SK-N-SH treated with all-trans-retinoic acid at 6 μM for 48 hours (cell line): ENCODE measurements around the gene NID1.

Source experiments
- ATAC-seq: fragments of 200-7000 bp; cut with Tn5 transposase; 3 replicates; pipeline ENCODE4 v1.9.1; 2020; ENCODE audit warnings: mild to moderate bottlenecking, moderate library complexity
- BACH2 ChIP-seq: fragments of 250-450 bp; sonication (Bioruptor Pico); IDR thresholded peaks from 2 replicates; pipeline ENCODE4 v1.9.0; 2021; ENCODE audit warnings: mild to moderate bottlenecking, borderline replicate concordance
- CSDC2 ChIP-seq: fragments of 250-450 bp; sonication (Bioruptor Pico); IDR thresholded peaks from 2 replicates; pipeline ENCODE4 v1.5.0; 2020; ENCODE audit warnings: mild to moderate bottlenecking, moderate library complexity
- ESRRG ChIP-seq: fragments of 250-450 bp; sonication (Bioruptor Pico); IDR thresholded peaks from 2 replicates; pipeline ENCODE4 v1.6.1; 2021; ENCODE audit warnings: mild to moderate bottlenecking
- GLIS3 ChIP-seq: fragments of 250-450 bp; sonication (Bioruptor Pico); IDR thresholded peaks from 2 replicates; pipeline ENCODE4 v1.5.0; 2020; ENCODE audit warnings: mild to moderate bottlenecking, moderate library complexity
- ISL1 ChIP-seq: fragments of 250-450 bp; sonication (Bioruptor Pico); IDR thresholded peaks from 2 replicates; pipeline ENCODE4 v2.1.2; 2022; ENCODE audit warnings: mild to moderate bottlenecking, moderate library complexity
- OSR1 ChIP-seq: fragments of 250-450 bp; sonication (Bioruptor Pico); IDR thresholded peaks from 2 replicates; pipeline ENCODE4 v1.8.0; 2022; ENCODE audit warnings: moderate library complexity, mild to moderate bottlenecking, inconsistent platforms
- RARB ChIP-seq: fragments of 250-450 bp; sonication (Bioruptor Pico); IDR thresholded peaks from 2 replicates; pipeline ENCODE4 v1.8.0; 2021; ENCODE audit warnings: mild to moderate bottlenecking, moderate library complexity
- SNAI2 ChIP-seq: fragments of 250-450 bp; sonication (Bioruptor Pico); IDR thresholded peaks from 2 replicates; pipeline ENCODE4 v1.5.0; 2020; ENCODE audit warnings: mild to moderate bottlenecking, moderate library complexity
- TCF4 ChIP-seq: fragments of 250-450 bp; sonication (Bioruptor Pico); IDR thresholded peaks from 2 replicates; pipeline ENCODE4 v1.8.0; 2021; ENCODE audit warnings: mild to moderate bottlenecking, moderate library complexity, borderline replicate concordance
- TOX ChIP-seq: fragments of 250-450 bp; sonication (Bioruptor Pico); IDR thresholded peaks from 2 replicates; pipeline ENCODE4 v1.8.0; 2021; ENCODE audit warnings: mild to moderate bottlenecking, moderate library complexity, borderline replicate concordance
- ZC3H10 ChIP-seq: fragments of 250-450 bp; sonication (Bioruptor Pico); IDR thresholded peaks from 2 replicates; pipeline ENCODE4 v1.5.1; 2021; ENCODE audit warnings: mild to moderate bottlenecking, moderate library complexity
- ZFP3 ChIP-seq: fragments of 250-450 bp; sonication (Bioruptor Pico); IDR thresholded peaks from 2 replicates; pipeline ENCODE4 v1.5.0; 2020; ENCODE audit warnings: mild to moderate bottlenecking, moderate library complexity
- ZFP30 ChIP-seq: fragments of 450-650 bp; formaldehyde crosslinking; IDR thresholded peaks from 2 replicates; pipeline ENCODE4 v1.5.0; 2022; ENCODE audit warnings: mild to moderate bottlenecking, moderate library complexity
- ZNF565 ChIP-seq: fragments of 450-650 bp; formaldehyde crosslinking; conservative IDR thresholded peaks from 2 replicates; pipeline ENCODE4 v1.5.0; 2020; ENCODE audit warnings: low read depth, mild to moderate bottlenecking, moderate library complexity
- ZNF70 ChIP-seq: fragments of 450-650 bp; formaldehyde crosslinking; IDR thresholded peaks from 2 replicates; pipeline ENCODE4 v1.5.0; 2020; ENCODE audit warnings: mild to moderate bottlenecking, moderate library complexity
- ZNF8 ChIP-seq: fragments of 450-650 bp; formaldehyde crosslinking; IDR thresholded peaks from 2 replicates; pipeline ENCODE4 v1.5.0; 2020; ENCODE audit warnings: mild to moderate bottlenecking, moderate library complexity
- TF ChIP-seq, protein P1 (sequence below): fragments of 250-450 bp; sonication (Bioruptor Pico); IDR thresholded peaks from 2 replicates; pipeline ENCODE4 v1.8.0; 2020; ENCODE audit warnings: mild to moderate bottlenecking, moderate library complexity, borderline replicate concordance
- TF ChIP-seq, protein P2 (sequence below): fragments of 250-450 bp; sonication (Bioruptor Pico); IDR thresholded peaks from 2 replicates; pipeline ENCODE4 v1.8.0; 2021; ENCODE audit warnings: low read depth, mild to moderate bottlenecking, moderate library complexity, borderline replicate concordance
- TF ChIP-seq, protein P3 (sequence below): fragments of 250-450 bp; sonication (Bioruptor Pico); IDR thresholded peaks from 2 replicates; pipeline ENCODE4 v1.5.1; 2021; ENCODE audit warnings: mild to moderate bottlenecking, moderate library complexity
- TF ChIP-seq, protein P4 (sequence below): fragments of 250-450 bp; sonication (Bioruptor Pico); IDR thresholded peaks from 2 replicates; pipeline ENCODE4 v1.5.1; 2020; ENCODE audit warnings: low read depth, mild to moderate bottlenecking, moderate library complexity
- TF ChIP-seq, protein P5 (sequence below): fragments of 250-450 bp; sonication (Bioruptor Pico); IDR thresholded peaks from 2 replicates; pipeline ENCODE4 v1.5.0; 2020; ENCODE audit warnings: mild to moderate bottlenecking, moderate library complexity

The NID1 gene

DNA sequence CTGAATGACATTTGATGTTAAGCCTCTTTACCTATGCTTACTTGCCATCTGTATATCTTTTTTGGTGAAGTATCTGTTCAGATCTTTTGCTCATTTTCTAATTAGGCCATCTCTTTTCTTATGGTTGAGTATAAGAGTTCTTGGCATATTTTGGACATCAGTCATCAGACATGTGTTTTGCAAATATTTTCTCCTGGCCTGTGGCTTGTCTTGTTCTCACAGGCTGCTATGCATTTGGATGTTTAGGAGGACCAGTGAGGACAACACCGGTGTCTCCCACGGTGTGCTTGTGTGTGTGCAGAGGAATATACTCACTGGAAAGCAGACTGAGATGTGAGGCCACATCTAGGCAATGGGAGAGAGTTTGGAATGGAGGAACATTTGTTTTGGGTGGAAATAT is 111.1 kb downstream of the NID1 start:
- TF ChIP-seq GLIS3 (CRISPR knock-in tag) (no peak), ZFP3 (CRISPR knock-in tag) (0 out of 2 replicates have a peak, but pooled peaks have one; percentile 43)
- peak; percentile 89 for ATAC-seq

DNA sequence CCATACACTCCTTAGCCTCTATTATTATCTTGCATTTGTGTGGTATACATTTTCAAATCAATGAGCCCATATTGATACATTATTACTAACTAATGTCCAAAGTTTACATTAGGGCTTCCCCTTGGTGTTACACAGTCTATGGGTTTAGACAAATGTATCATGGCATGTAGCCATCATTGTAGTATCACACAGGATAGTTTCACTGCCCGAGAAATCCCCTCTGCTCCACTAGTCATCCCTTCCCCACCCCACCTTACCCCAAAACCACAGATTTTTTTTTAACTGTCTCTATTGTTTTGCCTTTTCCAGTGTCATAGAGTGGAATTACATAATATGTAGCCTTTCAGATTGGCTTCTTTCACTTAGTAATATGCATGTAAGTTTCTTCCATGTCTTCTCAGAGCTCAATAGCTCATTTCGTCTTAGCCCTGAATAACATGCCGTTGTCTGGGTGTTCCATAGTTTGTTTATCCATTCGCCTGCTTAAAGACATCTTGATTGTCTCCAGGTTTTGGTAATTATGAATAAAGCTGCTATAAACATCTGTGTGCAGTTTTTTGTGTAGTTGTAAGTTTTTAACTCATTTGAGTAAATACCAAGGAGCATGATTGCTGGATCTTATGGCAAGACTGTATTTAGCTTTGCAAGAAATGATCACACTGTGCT is 111.8 kb downstream of the NID1 start:
- TF ChIP-seq ESRRG (CRISPR knock-in tag) (no peak), ZFP3 (CRISPR knock-in tag) (no peak), ZFP30 (no peak), BACH2 (CRISPR knock-in tag) (no peak), ZC3H10 (CRISPR knock-in tag) (no peak), ZNF8 (CRISPR knock-in tag) (no peak), RARB (CRISPR knock-in tag) (no peak), OSR1 (CRISPR knock-in tag) (no peak), TOX (CRISPR knock-in tag) (no peak), TCF4 (no peak), ZNF565 (CRISPR knock-in tag) (no peak), ISL1 (CRISPR knock-in tag) (no peak)
- TF ChIP-seq, protein P1, sequence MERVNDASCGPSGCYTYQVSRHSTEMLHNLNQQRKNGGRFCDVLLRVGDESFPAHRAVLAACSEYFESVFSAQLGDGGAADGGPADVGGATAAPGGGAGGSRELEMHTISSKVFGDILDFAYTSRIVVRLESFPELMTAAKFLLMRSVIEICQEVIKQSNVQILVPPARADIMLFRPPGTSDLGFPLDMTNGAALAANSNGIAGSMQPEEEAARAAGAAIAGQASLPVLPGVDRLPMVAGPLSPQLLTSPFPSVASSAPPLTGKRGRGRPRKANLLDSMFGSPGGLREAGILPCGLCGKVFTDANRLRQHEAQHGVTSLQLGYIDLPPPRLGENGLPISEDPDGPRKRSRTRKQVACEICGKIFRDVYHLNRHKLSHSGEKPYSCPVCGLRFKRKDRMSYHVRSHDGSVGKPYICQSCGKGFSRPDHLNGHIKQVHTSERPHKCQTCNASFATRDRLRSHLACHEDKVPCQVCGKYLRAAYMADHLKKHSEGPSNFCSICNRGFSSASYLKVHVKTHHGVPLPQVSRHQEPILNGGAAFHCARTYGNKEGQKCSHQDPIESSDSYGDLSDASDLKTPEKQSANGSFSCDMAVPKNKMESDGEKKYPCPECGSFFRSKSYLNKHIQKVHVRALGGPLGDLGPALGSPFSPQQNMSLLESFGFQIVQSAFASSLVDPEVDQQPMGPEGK (CRISPR knock-in tag) = no peak
- TF ChIP-seq, protein P2, sequence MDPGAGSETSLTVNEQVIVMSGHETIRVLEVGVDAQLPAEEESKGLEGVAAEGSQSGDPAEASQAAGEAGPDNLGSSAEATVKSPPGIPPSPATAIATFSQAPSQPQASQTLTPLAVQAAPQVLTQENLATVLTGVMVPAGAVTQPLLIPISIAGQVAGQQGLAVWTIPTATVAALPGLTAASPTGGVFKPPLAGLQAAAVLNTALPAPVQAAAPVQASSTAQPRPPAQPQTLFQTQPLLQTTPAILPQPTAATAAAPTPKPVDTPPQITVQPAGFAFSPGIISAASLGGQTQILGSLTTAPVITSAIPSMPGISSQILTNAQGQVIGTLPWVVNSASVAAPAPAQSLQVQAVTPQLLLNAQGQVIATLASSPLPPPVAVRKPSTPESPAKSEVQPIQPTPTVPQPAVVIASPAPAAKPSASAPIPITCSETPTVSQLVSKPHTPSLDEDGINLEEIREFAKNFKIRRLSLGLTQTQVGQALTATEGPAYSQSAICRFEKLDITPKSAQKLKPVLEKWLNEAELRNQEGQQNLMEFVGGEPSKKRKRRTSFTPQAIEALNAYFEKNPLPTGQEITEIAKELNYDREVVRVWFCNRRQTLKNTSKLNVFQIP = no peak
- TF ChIP-seq, protein P3, sequence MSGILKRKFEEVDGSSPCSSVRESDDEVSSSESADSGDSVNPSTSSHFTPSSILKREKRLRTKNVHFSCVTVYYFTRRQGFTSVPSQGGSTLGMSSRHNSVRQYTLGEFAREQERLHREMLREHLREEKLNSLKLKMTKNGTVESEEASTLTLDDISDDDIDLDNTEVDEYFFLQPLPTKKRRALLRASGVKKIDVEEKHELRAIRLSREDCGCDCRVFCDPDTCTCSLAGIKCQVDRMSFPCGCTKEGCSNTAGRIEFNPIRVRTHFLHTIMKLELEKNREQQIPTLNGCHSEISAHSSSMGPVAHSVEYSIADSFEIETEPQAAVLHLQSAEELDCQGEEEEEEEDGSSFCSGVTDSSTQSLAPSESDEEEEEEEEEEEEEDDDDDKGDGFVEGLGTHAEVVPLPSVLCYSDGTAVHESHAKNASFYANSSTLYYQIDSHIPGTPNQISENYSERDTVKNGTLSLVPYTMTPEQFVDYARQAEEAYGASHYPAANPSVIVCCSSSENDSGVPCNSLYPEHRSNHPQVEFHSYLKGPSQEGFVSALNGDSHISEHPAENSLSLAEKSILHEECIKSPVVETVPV (CRISPR knock-in tag) = no peak
- TF ChIP-seq, protein P4, sequence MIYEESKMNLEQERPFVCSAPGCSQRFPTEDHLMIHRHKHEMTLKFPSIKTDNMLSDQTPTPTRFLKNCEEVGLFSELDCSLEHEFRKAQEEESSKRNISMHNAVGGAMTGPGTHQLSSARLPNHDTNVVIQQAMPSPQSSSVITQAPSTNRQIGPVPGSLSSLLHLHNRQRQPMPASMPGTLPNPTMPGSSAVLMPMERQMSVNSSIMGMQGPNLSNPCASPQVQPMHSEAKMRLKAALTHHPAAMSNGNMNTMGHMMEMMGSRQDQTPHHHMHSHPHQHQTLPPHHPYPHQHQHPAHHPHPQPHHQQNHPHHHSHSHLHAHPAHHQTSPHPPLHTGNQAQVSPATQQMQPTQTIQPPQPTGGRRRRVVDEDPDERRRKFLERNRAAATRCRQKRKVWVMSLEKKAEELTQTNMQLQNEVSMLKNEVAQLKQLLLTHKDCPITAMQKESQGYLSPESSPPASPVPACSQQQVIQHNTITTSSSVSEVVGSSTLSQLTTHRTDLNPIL = no peak
- ATAC-seq = no peak

DNA sequence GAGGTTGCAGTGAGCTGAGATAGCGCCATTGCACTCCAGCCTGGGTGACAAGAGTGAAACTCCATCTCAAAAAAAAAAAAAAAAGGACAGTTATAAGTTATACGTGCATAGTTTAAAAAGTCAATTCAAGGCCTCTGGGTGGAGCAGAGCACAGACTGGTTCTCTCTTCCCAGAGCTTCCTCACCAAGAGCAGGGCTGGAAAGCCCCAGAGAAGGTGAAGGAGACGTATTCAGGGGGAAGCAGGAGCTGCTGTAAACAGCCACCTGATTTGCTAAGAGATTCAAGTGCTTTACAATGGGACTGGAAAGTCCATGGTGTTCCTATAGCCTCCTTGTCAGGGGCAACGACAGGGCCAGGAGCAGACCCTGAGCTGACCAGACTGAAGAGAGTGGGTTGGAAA is 113.2 kb downstream of the NID1 start:
- no peak for ATAC-seq
- TF ChIP-seq, protein P2 = no peak
- TF ChIP-seq ZNF8 (CRISPR knock-in tag) = no peak
- TF ChIP-seq ZNF70 = no peak
- TF ChIP-seq, protein P3 (CRISPR knock-in tag) = no peak
- TF ChIP-seq TCF4 = no peak
- TF ChIP-seq CSDC2 = no peak
- TF ChIP-seq, protein P5, sequence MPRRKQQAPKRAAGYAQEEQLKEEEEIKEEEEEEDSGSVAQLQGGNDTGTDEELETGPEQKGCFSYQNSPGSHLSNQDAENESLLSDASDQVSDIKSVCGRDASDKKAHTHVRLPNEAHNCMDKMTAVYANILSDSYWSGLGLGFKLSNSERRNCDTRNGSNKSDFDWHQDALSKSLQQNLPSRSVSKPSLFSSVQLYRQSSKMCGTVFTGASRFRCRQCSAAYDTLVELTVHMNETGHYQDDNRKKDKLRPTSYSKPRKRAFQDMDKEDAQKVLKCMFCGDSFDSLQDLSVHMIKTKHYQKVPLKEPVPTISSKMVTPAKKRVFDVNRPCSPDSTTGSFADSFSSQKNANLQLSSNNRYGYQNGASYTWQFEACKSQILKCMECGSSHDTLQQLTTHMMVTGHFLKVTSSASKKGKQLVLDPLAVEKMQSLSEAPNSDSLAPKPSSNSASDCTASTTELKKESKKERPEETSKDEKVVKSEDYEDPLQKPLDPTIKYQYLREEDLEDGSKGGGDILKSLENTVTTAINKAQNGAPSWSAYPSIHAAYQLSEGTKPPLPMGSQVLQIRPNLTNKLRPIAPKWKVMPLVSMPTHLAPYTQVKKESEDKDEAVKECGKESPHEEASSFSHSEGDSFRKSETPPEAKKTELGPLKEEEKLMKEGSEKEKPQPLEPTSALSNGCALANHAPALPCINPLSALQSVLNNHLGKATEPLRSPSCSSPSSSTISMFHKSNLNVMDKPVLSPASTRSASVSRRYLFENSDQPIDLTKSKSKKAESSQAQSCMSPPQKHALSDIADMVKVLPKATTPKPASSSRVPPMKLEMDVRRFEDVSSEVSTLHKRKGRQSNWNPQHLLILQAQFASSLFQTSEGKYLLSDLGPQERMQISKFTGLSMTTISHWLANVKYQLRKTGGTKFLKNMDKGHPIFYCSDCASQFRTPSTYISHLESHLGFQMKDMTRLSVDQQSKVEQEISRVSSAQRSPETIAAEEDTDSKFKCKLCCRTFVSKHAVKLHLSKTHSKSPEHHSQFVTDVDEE (CRISPR knock-in tag) = no peak
- TF ChIP-seq, protein P1 (CRISPR knock-in tag) = no peak
- TF ChIP-seq SNAI2 (CRISPR knock-in tag) = no peak
